GM21360 (cell line): ENCODE data around the gene CFAP119.
"Not testable (repeated sequence)": the region's sequence is repeated elsewhere in the genome, so short reads cannot be mapped to it uniquely, and the experiment has no call there.

ENCODE experiments used
- ATAC-seq: cut with Tn5 transposase; IDR thresholded peaks from one replicate; pipeline ENCODE4 v1.9.1; 2021; ENCODE audit warnings: mild to moderate bottlenecking, moderate library complexity; ENCODE audit not compliant: unreplicated experiment

Gene CFAP119

GRCh38 chr16:30761928-30762902 is at the start of gene CFAP119, which contains the start of gene RNF40:
CFAP119 (minus strand) TSS chr16:30762062; CDS start chr16:30761748, 314 bp downstream.
RNF40 (plus strand) TSS chr16:30762322; CDS start chr16:30762546, 224 bp downstream.
- peak; percentile 63 for ATAC-seq

GRCh38 chr16:30809675-30810074 is 47.8 kb upstream of the CFAP119 start:
- not testable (repeated sequence) for ATAC-seq

GRCh38 chr16:30808890-30809426 is 47.1 kb upstream of the CFAP119 start:
- not testable (repeated sequence) for ATAC-seq

- no peak for ATAC-seq
These were observed 46.3 kb upstream of the CFAP119 start for GRCh38 chr16:30808146-30808545.

- ATAC-seq = no peak
These were observed 43.7 kb upstream of the CFAP119 start for GRCh38 chr16:30805370-30806169.

GRCh38 chr16:30805056-30805369 is 43.2 kb upstream of the CFAP119 start:
- ATAC-seq = no peak

- no peak for ATAC-seq
These were observed 41.1 kb upstream of the CFAP119 start for GRCh38 chr16:30802936-30803335.

GRCh38 chr16:30797670-30798309 is 35.9 kb upstream of the CFAP119 start:
- ATAC-seq = no peak

GRCh38 chr16:30794634-30795033 is 32.8 kb upstream of the CFAP119 start:
- no peak for ATAC-seq

GRCh38 chr16:30793508-30794069 is 31.7 kb upstream of the CFAP119 start:
- ATAC-seq = no peak

GRCh38 chr16:30787613-30788378 is 25.9 kb upstream of the CFAP119 start:
- ATAC-seq = no peak

GRCh38 chr16:30786936-30787612 is 25.2 kb upstream of the CFAP119 start, which contains the start of gene ZNF629:
ZNF629 (minus strand) TSS chr16:30787205; CDS start chr16:30784482, 2,723 bp downstream.
- ATAC-seq = no peak

GRCh38 chr16:30786115-30786935 is 24.5 kb upstream of the CFAP119 start:
- no peak for ATAC-seq

- ATAC-seq = no peak
These were observed 23.6 kb upstream of the CFAP119 start for GRCh38 chr16:30785126-30786106.

GRCh38 chr16:30784215-30784614 is 22.4 kb upstream of the CFAP119 start:
- ATAC-seq = no peak

GRCh38 chr16:30783280-30784109 is 21.6 kb upstream of the CFAP119 start:
- ATAC-seq = no peak
